ENCODE measurements around the gene ZNF507. TPM values are rescaled to one million over a fixed set of nuclear protein-coding genes. Genes with fewer than 3 reads are reported as not detected.
"Not testable (repeated sequence)": the region's sequence is repeated elsewhere in the genome, so short reads cannot be mapped to it uniquely, and the experiment has no call there.

ZNF507 gene
- total RNA-seq, 1 donor from 2014 or later: 17.7 TPM

- no peak for TF ChIP-seq CTCF (IDR thresholded peaks at IDR 0.05; ENCODE audit: borderline replicate concordance)
Measured at GRCh38 chr19:32367948-32368536, 22.6 kb downstream of the ZNF507 start.

GRCh38 chr19:32368787-32369186 lies 23.4 kb downstream of the ZNF507 start:
- no peak overlapping the region for H3K27ac ChIP-seq (replicated peaks)
- peaks cover 45% of the 10 kb centered on the region for H3K4me1 ChIP-seq
- no peak for DNase-seq
- intact Hi-C loops (cut with micrococcal nuclease): no loop called here
- no peaks in the 10 kb centered on the region for H3K27me3 ChIP-seq (ENCODE audit: low read depth)
- H3K4me3 ChIP-seq: no peak overlapping the region
- H3K9me3 ChIP-seq (replicated peaks): no peaks in the 10 kb centered on the region
- TF ChIP-seq CTCF (IDR thresholded peaks at IDR 0.05; ENCODE audit: borderline replicate concordance): no peak
- H3K36me3 ChIP-seq: peaks cover 42% of the 10 kb centered on the region

More at GRCh38 chr19:32367948-32368536, 22.6 kb downstream of the ZNF507 start:
- no peak overlapping the region for H3K4me3 ChIP-seq
- peak overlapping the region; percentile 37 for H3K27ac ChIP-seq (replicated peaks)
- H3K36me3 ChIP-seq: peaks cover 41% of the 10 kb centered on the region
- H3K4me1 ChIP-seq: peaks cover 46% of the 10 kb centered on the region
- DNase-seq: no peak
- intact Hi-C loops (cut with micrococcal nuclease): no loop called here
- no peaks in the 10 kb centered on the region for H3K27me3 ChIP-seq (ENCODE audit: low read depth)
- no peaks in the 10 kb centered on the region for H3K9me3 ChIP-seq (replicated peaks)

GRCh38 chr19:32372726-32373517 lies 27.5 kb downstream of the ZNF507 start:
- intact Hi-C loops (cut with micrococcal nuclease): no loop called here
- peak overlapping the region; percentile 66 for H3K27ac ChIP-seq (replicated peaks)
- H3K4me1 ChIP-seq: peaks cover 34% of the 10 kb centered on the region
- no peaks in the 10 kb centered on the region for H3K27me3 ChIP-seq (ENCODE audit: low read depth)
- peaks cover 45% of the 10 kb centered on the region for H3K36me3 ChIP-seq
- DNase-seq: no peak
- no peaks in the 10 kb centered on the region for H3K9me3 ChIP-seq (replicated peaks)
- no peak for TF ChIP-seq CTCF (IDR thresholded peaks at IDR 0.05; ENCODE audit: borderline replicate concordance)
- H3K4me3 ChIP-seq: no peak overlapping the region

- Histone ChIP-seq H3K4me1 (peaks cover 26% of the 10 kb centered on the region), H3K9me3 (replicated peaks) (no peaks in the 10 kb centered on the region), H3K27me3 (ENCODE audit: low read depth) (no peaks in the 10 kb centered on the region), H3K36me3 (peaks cover 51% of the 10 kb centered on the region), H3K27ac (replicated peaks) (peak overlapping the region; percentile 66), H3K4me3 (no peak overlapping the region)
- intact Hi-C loops (cut with micrococcal nuclease): no loop called here
- no peak for TF ChIP-seq CTCF (IDR thresholded peaks at IDR 0.05; ENCODE audit: borderline replicate concordance)
- DNase-seq: no peak
Measured at GRCh38 chr19:32373585-32374295, 28.3 kb downstream of the ZNF507 start.

- intact Hi-C loops (cut with micrococcal nuclease); DNase-seq; H3K4me3 ChIP-seq; H3K27me3 ChIP-seq (ENCODE audit: low read depth); H3K9me3 ChIP-seq (replicated peaks): not testable (repeated sequence)
- Histone ChIP-seq H3K27ac (replicated peaks) (peak overlapping the region; percentile 66), H3K4me1 (peaks cover 20% of the 10 kb centered on the region), H3K36me3 (peaks cover 46% of the 10 kb centered on the region)
Measured at GRCh38 chr19:32374362-32374761, 29.0 kb downstream of the ZNF507 start.

All from left ventricle myocardium inferior (tissue), 1 donor.